Measurements from ENCODE around the gene RPS4Y1.

The RPS4Y1 gene

GRCh38 chrY:2885880-2886279, 44.5 kb downstream of the RPS4Y1 start:
- TF ChIP-seq, protein P1, sequence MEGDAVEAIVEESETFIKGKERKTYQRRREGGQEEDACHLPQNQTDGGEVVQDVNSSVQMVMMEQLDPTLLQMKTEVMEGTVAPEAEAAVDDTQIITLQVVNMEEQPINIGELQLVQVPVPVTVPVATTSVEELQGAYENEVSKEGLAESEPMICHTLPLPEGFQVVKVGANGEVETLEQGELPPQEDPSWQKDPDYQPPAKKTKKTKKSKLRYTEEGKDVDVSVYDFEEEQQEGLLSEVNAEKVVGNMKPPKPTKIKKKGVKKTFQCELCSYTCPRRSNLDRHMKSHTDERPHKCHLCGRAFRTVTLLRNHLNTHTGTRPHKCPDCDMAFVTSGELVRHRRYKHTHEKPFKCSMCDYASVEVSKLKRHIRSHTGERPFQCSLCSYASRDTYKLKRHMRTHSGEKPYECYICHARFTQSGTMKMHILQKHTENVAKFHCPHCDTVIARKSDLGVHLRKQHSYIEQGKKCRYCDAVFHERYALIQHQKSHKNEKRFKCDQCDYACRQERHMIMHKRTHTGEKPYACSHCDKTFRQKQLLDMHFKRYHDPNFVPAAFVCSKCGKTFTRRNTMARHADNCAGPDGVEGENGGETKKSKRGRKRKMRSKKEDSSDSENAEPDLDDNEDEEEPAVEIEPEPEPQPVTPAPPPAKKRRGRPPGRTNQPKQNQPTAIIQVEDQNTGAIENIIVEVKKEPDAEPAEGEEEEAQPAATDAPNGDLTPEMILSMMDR (IDR thresholded peaks at IDR 0.05), result no peak
- DNase-seq, result no peak
- H3K9me3 Mint-ChIP-seq, result no peaks in the 10 kb centered on the region
- no peak overlapping the region for H3K27ac Mint-ChIP-seq
- no peak overlapping the region for H3K4me3 Mint-ChIP-seq
- no peaks in the 10 kb centered on the region for H3K36me3 Mint-ChIP-seq (ENCODE audit: low read depth)
- H3K27me3 Mint-ChIP-seq (ENCODE audit: low read depth, poor library complexity), result no peaks in the 10 kb centered on the region
- H3K4me1 Mint-ChIP-seq, result no peaks in the 10 kb centered on the region

GRCh38 chrY:2887386-2887785, 46.0 kb downstream of the RPS4Y1 start:
- Mint-ChIP-seq H3K36me3 (ENCODE audit: low read depth) (no peaks in the 10 kb centered on the region), H3K27ac (no peak overlapping the region), H3K27me3 (ENCODE audit: low read depth, poor library complexity) (no peaks in the 10 kb centered on the region), H3K4me1 (no peaks in the 10 kb centered on the region), H3K4me3 (no peak overlapping the region), H3K9me3 (no peaks in the 10 kb centered on the region)
- DNase-seq, result no peak
- TF ChIP-seq, protein P1 (IDR thresholded peaks at IDR 0.05), result no peak

DNA sequence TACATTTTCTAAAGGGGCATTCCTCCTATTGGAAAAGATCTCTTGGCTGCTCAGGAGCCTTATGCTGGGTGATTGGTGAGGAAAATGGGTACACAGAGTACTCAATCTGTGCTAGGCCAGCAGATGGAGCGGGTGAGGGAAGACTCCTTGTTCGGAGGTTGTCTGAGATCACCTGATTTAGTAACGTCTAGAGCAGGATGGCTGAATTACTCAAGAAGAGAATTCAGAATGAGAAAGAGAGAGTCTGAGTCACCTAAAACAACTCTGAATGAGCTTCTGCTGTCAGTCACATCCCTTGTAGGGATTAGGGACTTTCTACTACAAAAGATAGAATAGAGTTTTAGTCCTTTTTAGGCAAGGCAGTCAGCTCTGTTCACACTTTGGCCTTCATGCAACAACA, 46.6 kb downstream of the RPS4Y1 start:
- H3K4me1 Mint-ChIP-seq, result no peaks in the 10 kb centered on the region
- TF ChIP-seq, protein P1 (IDR thresholded peaks at IDR 0.05), result no peak
- H3K27ac Mint-ChIP-seq, result no peak overlapping the region
- no peaks in the 10 kb centered on the region for H3K9me3 Mint-ChIP-seq
- H3K4me3 Mint-ChIP-seq, result no peak overlapping the region
- no peak for DNase-seq
- no peaks in the 10 kb centered on the region for H3K36me3 Mint-ChIP-seq (ENCODE audit: low read depth)
- H3K27me3 Mint-ChIP-seq (ENCODE audit: low read depth, poor library complexity), result no peaks in the 10 kb centered on the region

DNA sequence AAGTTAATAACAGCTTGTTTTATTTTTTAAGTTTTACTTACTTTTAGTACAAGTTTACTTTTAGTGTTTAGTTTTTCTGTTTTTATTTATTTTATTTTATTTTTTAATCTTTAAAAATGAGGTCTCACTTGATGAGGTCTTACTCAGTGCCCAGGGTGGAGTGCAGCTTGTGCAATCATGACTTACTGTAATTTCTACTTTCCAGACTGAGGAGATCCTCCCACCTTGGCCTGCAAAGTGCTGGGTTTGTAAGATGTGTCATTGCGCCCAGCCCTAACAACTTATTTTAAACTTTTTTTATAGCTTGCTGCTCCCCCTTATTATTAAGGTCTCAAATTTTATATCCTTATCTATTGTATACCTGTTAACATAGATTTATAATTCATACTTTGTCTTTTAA, 52.1 kb downstream of the RPS4Y1 start:
- no peaks in the 10 kb centered on the region for H3K9me3 Mint-ChIP-seq
- H3K4me1 Mint-ChIP-seq, result no peaks in the 10 kb centered on the region
- H3K27me3 Mint-ChIP-seq (ENCODE audit: low read depth, poor library complexity), result no peaks in the 10 kb centered on the region
- H3K36me3 Mint-ChIP-seq (ENCODE audit: low read depth), result no peaks in the 10 kb centered on the region
- H3K27ac Mint-ChIP-seq, result no peak overlapping the region
- no peak overlapping the region for H3K4me3 Mint-ChIP-seq
- TF ChIP-seq, protein P1 (IDR thresholded peaks at IDR 0.05), result no peak
- no peak for DNase-seq

- Mint-ChIP-seq H3K27ac (no peak overlapping the region), H3K4me1 (no peaks in the 10 kb centered on the region)
These were observed 54.6 kb downstream of the RPS4Y1 start for GRCh38 chrY:2896050-2896449.

DNA sequence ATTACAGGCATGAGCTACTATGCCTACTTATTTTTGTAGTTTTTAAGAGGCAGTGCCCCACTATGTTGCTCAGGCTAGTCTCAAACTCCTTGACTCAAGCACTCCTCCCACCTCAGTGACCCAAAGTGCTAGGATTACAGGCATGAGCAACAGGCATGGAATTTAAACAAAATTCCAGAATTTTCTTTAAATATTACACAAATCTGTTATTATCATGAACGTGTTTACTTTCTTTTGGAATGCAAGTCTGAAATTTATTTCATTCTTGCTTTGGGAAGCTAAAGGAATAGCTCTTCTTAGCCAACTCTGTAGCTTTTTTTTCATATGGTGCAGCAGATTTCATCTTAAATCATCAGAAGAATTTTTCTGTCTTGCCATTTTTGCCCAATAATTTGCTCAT, 66.0 kb downstream of the RPS4Y1 start:
- Mint-ChIP-seq H3K4me1 (no peaks in the 10 kb centered on the region), H3K9me3 (no peaks in the 10 kb centered on the region), H3K4me3 (no peak overlapping the region), H3K27ac (no peak overlapping the region), H3K27me3 (ENCODE audit: low read depth, poor library complexity) (no peaks in the 10 kb centered on the region), H3K36me3 (ENCODE audit: low read depth) (no peaks in the 10 kb centered on the region)
- DNase-seq, result no peak
- TF ChIP-seq, protein P1 (IDR thresholded peaks at IDR 0.05), result no peak

More at GRCh38 chrY:2896050-2896449, 54.6 kb downstream of the RPS4Y1 start:
- H3K27me3 Mint-ChIP-seq (ENCODE audit: low read depth, poor library complexity), result no peaks in the 10 kb centered on the region
- TF ChIP-seq, protein P1 (IDR thresholded peaks at IDR 0.05), result no peak
- H3K9me3 Mint-ChIP-seq, result no peaks in the 10 kb centered on the region
- DNase-seq, result no peak
- H3K36me3 Mint-ChIP-seq (ENCODE audit: low read depth), result no peaks in the 10 kb centered on the region
- no peak overlapping the region for H3K4me3 Mint-ChIP-seq
